HG02798 (cell line): ENCODE measurements around the gene RHBDL2.
"Not testable (repeated sequence)": the region's sequence is repeated elsewhere in the genome, so short reads cannot be mapped to it uniquely, and the experiment has no call there.

Experiments
- ATAC-seq: cut with Tn5 transposase; IDR thresholded peaks from one replicate; pipeline ENCODE4 v1.9.1; 2021; ENCODE audit warnings: mild to moderate bottlenecking; ENCODE audit not compliant: unreplicated experiment, poor library complexity

The RHBDL2 gene

DNA sequence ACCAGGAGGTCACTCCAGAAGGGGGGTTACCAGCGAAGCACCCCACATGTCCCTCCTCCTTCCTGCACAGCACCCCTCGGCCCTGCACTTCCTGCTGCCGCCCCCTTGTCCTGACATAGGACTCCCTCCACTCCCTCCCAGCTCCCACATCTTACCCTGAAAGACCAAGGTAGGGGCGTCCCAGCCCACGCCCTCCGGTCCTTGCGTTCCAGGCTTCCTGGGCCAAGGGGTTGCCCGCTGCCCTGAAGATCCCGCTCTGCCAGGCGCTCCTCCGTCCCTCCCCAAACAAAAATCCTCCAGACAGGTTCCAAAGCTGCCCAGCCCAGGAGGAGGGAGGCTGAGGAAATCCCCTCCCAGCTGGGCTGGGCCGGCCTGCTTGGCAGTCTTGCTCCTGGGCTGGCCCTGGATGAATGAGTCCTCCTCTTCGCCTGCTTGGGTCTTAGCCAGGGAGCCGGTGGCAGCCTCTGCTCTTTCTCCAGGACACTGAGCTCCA lies at the start of gene RHBDL2:
Gene RHBDL2 (minus strand): TSS at position 304 of the 493 bp plus-strand sequence. CDS start 22,618 bp downstream, outside the sequence.
- ATAC-seq: no peak

GRCh38 chr1:38990738-38991637 lies 49.4 kb upstream of the RHBDL2 start, which contains the start of gene AKIRIN1:
Gene AKIRIN1 (plus strand): TSS chr1:38991276. CDS start chr1:38991381, 105 bp downstream.
- ATAC-seq: peak; percentile 96

- ATAC-seq: no peak
Measured at GRCh38 chr1:38990386-38990737, 48.7 kb upstream of the RHBDL2 start.

GRCh38 chr1:38989979-38990378 lies 48.3 kb upstream of the RHBDL2 start:
- no peak for ATAC-seq

- not testable (repeated sequence) for ATAC-seq
Measured at GRCh38 chr1:38979380-38979779, 37.8 kb upstream of the RHBDL2 start.

DNA sequence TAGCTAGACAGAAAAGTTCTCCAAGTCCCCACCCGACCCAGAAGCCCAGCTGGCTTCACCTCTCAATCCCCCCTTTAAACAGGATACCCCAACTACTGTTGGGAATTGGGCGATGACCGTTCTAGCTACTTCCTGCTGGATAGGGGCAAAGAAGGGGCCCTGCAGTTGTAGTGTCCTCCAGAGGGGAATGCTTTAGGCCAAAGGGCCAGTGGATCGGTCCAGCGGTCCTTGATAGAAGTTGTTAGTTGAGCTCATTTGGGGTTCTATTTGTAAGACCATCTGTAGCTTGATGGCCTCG lies 36.6 kb upstream of the RHBDL2 start:
- not testable (repeated sequence) for ATAC-seq

GRCh38 chr1:38977399-38978244 lies 36.0 kb upstream of the RHBDL2 start:
- not testable (repeated sequence) for ATAC-seq

- ATAC-seq: no peak
Measured at GRCh38 chr1:38973659-38974437, 32.2 kb upstream of the RHBDL2 start.

- not testable (repeated sequence) for ATAC-seq
Measured at GRCh38 chr1:38973145-38973544, 31.5 kb upstream of the RHBDL2 start.

GRCh38 chr1:38964140-38964548 lies 22.5 kb upstream of the RHBDL2 start:
- ATAC-seq: no peak

DNA sequence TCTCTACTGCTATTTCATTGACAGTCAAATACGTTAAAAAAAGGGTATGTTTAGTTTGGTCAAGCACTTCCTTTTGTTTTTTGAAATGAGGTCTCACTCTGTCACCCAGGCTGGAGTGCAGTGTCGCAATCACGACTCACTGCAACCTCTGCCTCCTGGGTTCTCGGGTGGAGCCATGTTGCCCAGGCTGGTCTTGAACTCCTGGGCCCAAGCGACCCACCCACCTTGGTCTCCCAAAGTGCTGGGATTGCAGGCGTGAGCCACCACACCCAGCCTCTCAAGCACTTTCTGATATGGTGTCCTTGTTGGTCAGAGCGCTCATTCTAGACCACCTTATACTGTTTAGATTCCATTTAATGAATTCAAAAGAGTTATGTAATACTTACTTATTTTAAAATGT lies 20.9 kb upstream of the RHBDL2 start:
- no peak for ATAC-seq

DNA sequence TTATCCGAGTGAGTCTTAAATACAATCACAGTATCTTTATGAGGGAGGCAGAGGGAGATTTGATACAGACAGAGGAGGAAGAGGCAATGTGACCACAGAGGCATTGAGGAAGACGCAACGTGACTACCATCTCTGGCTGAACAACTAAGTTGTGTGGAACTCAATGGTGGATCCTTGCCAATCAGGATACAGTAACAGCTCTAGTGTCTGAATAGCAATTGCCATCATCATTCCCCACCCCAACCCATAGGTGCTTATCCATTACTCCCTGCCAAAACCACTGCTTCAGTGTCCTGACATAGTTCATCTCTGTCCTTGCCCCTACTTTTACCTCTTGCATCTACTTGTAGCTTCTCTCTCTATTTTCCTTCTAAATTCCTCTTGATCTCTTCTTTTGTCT lies 20.5 kb upstream of the RHBDL2 start:
- no peak for ATAC-seq

DNA sequence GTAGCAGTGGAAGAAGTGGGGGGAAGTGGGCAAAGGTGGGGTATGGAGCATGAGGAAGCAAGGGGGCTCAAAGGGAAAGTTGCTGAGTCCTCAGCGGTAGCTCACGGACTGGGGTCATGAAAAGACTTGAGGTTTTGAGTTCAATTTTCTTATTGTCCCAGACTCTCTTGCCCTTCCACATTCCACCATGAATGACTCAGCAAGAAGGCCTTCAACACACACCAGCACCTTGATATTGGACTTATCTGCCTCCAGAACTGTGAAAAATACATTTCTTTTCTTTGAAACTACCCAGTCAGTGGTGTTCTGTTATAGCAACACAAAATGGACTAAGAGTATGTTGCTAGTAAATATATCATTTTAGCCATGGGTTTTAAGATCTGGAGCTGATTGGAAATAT lies 17.3 kb upstream of the RHBDL2 start:
- no peak for ATAC-seq

- ATAC-seq: no peak
Measured at GRCh38 chr1:38953433-38953860, 11.8 kb upstream of the RHBDL2 start.

DNA sequence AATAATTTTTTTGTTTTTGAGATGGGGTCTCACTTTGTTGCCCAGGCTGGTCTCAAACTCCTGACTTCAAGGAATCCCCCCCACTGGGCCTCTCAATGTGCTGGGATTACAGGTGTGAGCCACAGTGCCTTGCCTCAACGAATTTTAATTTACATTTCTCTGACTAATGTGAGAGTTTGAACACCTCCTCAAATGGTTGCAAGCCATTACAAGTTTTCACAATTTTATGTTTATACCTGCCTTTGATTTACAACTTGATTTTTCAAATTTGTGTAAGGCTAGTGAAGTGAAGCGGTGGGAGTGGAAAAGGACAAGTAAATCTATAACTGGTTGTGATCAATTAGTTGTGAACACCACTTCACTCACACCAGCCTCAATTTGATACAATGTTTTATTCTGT lies 8.9 kb upstream of the RHBDL2 start:
- no peak for ATAC-seq

GRCh38 chr1:38944547-38944946 lies 2.9 kb upstream of the RHBDL2 start:
- no peak for ATAC-seq

DNA sequence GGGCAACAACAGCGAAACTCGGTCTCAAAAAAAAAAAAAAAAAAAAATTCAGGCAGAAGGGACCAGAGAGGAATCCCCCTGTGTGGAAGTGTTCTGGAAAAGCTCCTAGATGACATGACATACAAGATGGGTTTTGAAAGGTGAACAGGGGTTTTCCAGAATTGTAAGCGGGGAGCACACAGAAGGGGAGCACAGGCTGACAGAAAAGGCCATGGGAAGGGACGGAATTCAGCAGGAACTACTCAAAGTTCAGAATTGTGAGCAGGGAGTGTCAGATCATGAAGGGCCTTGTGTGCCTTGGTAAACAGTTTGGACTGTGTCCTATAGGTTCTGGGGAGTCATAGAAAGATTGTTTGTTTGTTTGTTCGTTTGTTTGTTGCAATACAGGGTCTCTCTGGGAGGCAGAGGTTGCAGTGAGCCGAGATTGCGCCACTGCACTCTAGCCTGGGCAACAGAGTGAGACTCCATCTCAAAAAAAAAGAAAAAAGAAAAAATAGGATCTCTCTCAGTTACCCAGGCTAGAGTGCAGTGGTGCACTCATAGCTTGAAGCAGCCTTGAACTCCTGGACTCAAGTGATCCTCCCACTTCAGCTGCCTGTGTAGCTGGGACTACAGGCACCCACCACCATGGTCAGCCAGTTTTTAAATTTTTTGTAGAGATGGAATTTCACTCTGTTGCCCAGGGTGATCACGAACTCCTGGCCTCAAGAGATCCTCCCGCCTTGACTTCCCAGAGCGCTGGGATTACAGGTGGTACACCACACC lies 1.2 kb upstream of the RHBDL2 start:
- ATAC-seq: no peak

- no peak for ATAC-seq
Measured at GRCh38 chr1:38941093-38941492, 537 bp downstream of the RHBDL2 start.

DNA sequence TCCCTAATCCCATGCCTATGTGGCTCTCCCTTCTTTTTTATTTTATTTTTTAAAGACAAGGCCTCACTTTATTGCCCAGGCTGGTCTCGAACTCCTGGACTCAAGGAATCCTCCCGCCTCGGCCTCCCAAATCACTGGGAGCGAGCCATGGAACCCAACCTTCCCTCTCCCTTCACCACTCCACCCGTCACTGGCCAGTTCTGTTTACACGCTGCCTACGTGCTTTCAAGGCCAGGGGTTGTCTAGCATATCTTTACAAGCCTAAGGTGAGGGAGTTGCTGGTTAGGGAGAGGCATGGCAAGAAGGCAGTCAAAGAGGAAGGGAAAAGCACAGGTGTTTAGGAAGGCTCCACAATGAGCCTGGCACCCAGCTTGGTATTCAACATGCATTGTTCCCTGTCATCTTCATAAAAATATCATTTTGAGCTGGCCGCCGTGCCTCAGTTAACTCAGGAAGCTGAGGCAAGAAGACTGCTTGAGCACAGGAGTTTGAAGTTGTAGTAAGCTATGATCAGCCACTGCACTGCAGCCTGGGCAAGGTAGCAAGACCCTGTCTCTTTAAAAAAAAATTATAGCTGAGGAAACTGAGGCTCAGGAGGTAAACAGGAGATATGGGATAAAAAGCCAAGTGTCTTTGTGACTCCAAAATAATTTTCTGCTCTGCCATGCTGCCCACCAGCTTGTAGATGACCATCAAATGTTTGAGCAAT lies 1.1 kb downstream of the RHBDL2 start:
- ATAC-seq: no peak
